Endothelial cell (in vitro differentiated cells): ENCODE results near the gene C1QTNF6. TPM values are rescaled to one million over a fixed set of nuclear protein-coding genes. Genes with fewer than 3 reads are reported as not detected.

Experiments
- DNase-seq: peaks from one replicate; pipeline ENCODE4 v3.0.0; 2021; ENCODE audit warnings: low spot score
- H3K27ac Mint-ChIP-seq: one replicate; pipeline ENCODE4 v1.8.0; 2021; ENCODE audit warnings: mixed read lengths, inconsistent platforms; ENCODE audit not compliant: unreplicated experiment
- H3K27me3 Mint-ChIP-seq: one replicate; pipeline ENCODE4 v1.8.0; 2021; ENCODE audit warnings: mild to moderate bottlenecking, moderate library complexity, mixed read lengths, inconsistent platforms; ENCODE audit not compliant: unreplicated experiment
- H3K36me3 Mint-ChIP-seq: one replicate; pipeline ENCODE4 v1.8.0; 2021; ENCODE audit warnings: mild to moderate bottlenecking, low read depth, mixed read lengths, inconsistent platforms; ENCODE audit not compliant: unreplicated experiment
- H3K4me1 Mint-ChIP-seq: one replicate; pipeline ENCODE4 v1.8.0; 2021; ENCODE audit warnings: mild to moderate bottlenecking, mixed read lengths, inconsistent platforms; ENCODE audit not compliant: unreplicated experiment
- H3K4me3 Mint-ChIP-seq: one replicate; pipeline ENCODE4 v1.8.0; 2021; ENCODE audit warnings: mild to moderate bottlenecking, mixed read lengths, inconsistent platforms; ENCODE audit not compliant: unreplicated experiment
- H3K9me3 Mint-ChIP-seq: one replicate; pipeline ENCODE4 v1.8.0; 2021; ENCODE audit warnings: mixed read lengths, inconsistent platforms; ENCODE audit not compliant: unreplicated experiment
- total RNA-seq: library from RNA; stranded (reverse); fragmentation: NEBNext Ultra II Directional; extraction: Animal tissue kit (Norgen Biotek cat#: 25700); gene quantifications from one replicate; pipeline ENCODE4 v1.2.1, GENCODE V29; 2021; ENCODE audit not compliant: unreplicated experiment
- TF ChIP-seq, protein P1 (sequence below): fragments of 200-600 bp; sonication (generic); IDR thresholded peaks from one replicate; pipeline ENCODE4 v1.5.0; 2021; ENCODE audit warnings: antibody characterized with exemption; ENCODE audit not compliant: unreplicated experiment

Gene C1QTNF6
- total RNA-seq, 1 donor from 2014 or later = 32.7 TPM

DNA sequence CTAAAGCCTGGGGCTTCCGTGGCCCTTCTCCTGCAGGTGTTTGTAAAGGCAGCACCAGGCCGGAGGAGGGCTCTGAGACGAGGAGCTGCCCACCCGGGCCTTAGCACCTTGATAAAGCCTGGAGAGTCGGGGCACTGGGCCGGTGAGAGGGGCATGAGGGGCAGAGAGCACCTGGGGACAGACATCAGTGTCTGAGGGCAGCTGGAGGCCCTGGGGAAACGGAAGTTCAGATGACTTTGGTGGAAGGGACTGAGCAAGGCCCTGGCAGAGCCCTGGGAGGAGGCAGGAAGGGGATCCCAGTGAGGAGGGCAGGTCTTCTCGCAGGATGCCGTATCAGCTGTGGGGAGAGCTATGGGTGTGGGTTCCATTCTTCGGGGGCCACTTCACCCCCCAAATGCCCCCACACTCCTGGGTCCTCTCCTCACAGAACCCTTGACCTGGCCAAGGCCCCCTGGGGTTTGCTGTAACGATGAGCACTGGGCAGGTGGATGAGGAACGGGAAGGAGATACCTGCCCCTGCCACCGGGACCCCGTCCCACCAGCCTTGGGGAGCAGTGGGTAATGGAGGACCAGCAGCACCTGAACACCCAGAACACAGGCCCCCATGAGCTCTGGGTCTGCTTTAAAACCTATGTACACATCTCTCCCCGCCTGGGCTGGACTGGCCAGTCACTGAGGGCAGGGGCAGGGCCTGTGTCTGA, 7.4 kb downstream of the C1QTNF6 start:
- TF ChIP-seq, protein P1, sequence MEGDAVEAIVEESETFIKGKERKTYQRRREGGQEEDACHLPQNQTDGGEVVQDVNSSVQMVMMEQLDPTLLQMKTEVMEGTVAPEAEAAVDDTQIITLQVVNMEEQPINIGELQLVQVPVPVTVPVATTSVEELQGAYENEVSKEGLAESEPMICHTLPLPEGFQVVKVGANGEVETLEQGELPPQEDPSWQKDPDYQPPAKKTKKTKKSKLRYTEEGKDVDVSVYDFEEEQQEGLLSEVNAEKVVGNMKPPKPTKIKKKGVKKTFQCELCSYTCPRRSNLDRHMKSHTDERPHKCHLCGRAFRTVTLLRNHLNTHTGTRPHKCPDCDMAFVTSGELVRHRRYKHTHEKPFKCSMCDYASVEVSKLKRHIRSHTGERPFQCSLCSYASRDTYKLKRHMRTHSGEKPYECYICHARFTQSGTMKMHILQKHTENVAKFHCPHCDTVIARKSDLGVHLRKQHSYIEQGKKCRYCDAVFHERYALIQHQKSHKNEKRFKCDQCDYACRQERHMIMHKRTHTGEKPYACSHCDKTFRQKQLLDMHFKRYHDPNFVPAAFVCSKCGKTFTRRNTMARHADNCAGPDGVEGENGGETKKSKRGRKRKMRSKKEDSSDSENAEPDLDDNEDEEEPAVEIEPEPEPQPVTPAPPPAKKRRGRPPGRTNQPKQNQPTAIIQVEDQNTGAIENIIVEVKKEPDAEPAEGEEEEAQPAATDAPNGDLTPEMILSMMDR = no peak
- Mint-ChIP-seq H3K9me3 (no peaks in the 10 kb centered on the region), H3K27me3 (peaks cover 6% of the 10 kb centered on the region), H3K36me3 (peaks cover 5% of the 10 kb centered on the region), H3K4me3 (no peak overlapping the region), H3K27ac (no peak overlapping the region), H3K4me1 (peaks cover 8% of the 10 kb centered on the region)
- DNase-seq = no peak

- no peak overlapping the region for H3K4me3 Mint-ChIP-seq
- H3K36me3 Mint-ChIP-seq = peaks cover 5% of the 10 kb centered on the region
- H3K27me3 Mint-ChIP-seq = peaks cover 6% of the 10 kb centered on the region
- no peak for DNase-seq
- TF ChIP-seq, protein P1 = no peak
- H3K9me3 Mint-ChIP-seq = no peaks in the 10 kb centered on the region
- H3K27ac Mint-ChIP-seq = no peak overlapping the region
- peaks cover 7% of the 10 kb centered on the region for H3K4me1 Mint-ChIP-seq
These were observed 8.2 kb downstream of the C1QTNF6 start for GRCh38 chr22:37179622-37180420.

DNA sequence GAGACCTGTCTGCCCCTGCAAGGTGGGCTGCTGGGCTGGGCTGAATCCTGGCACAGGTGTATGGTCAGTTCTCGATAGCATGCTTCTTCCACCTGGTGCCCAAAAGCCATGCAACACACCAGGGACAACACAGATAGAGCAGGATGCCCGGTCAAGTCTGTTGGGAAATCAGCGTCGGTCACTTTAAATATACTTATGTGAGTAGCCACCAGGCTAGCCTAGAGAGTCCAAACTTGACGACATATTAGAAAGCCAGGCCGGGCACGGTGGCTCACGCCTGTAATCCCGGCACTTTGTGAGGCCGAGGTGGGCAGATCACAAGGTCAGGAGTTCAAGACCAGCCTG, 8.9 kb downstream of the C1QTNF6 start:
- Mint-ChIP-seq H3K27ac (no peak overlapping the region), H3K4me1 (peaks cover 3% of the 10 kb centered on the region)

GRCh38 chr22:37178350-37179125, 9.5 kb downstream of the C1QTNF6 start:
- H3K27ac Mint-ChIP-seq = no peak overlapping the region
- no peaks in the 10 kb centered on the region for H3K9me3 Mint-ChIP-seq
- peaks cover 1% of the 10 kb centered on the region for H3K4me1 Mint-ChIP-seq
- H3K27me3 Mint-ChIP-seq = peaks cover 6% of the 10 kb centered on the region
- peaks cover 5% of the 10 kb centered on the region for H3K36me3 Mint-ChIP-seq
- no peak for DNase-seq
- TF ChIP-seq, protein P1 = no peak
- no peak overlapping the region for H3K4me3 Mint-ChIP-seq

More for the DNA sequence above, 8.9 kb downstream of the C1QTNF6 start:
- Mint-ChIP-seq H3K4me3 (no peak overlapping the region), H3K9me3 (no peaks in the 10 kb centered on the region), H3K36me3 (peaks cover 5% of the 10 kb centered on the region), H3K27me3 (peaks cover 6% of the 10 kb centered on the region)
- no peak for DNase-seq
- TF ChIP-seq, protein P1 = no peak
